ENCODE results near the gene RNGTT.

Gene RNGTT

DNA sequence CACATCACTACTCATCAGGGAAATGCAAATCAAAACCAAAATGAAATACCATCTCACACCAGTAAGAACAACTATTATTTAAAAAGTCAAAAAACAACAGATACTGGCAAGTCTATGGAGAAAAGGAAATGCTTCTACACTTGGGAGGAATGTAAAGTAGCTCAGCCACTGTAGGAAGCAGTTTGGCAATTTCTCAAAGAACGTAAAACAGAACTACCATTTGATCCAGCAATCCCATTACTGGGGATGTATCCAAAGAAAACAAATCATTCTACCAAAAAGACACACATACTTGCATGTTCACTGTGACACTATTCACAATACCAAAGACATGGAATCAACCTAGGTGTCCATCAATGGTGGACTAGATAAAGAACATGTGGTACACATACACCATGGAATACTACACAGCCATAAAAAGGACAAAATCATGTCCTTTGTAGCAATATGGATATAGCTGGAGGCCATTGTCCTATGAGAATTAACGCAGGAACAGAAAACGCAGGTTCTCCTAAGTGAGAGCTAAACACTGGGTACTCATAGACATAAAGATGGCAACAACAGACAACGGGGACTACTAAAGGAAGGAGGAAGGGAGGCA is 260.4 kb downstream of the RNGTT start:
- DNase-seq: no peak
- in situ Hi-C loops (cut with MboI; ENCODE audit: low pct_unique_long_range_greater_than_20kb, low sequenced_read_pairs): no loop called here

DNA sequence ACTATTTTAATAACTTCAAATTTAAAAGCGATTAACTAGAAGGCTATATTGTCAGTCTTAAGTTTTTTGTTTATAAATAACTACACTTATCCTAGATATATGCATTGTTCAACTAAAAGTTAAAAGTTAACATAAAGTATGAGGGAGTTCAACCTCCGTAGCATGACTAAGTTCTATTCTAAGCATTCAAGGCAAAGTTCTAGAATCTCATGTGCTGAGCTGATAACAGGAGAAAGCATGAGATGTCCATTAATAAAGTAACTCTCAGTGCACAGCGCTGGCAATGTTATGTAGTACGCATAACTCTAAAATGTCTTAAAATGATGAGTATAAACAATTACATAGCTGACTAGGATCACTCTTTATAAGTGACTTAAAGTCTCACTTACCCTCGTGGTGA is 264.8 kb downstream of the RNGTT start:
- in situ Hi-C loops (cut with MboI; ENCODE audit: low pct_unique_long_range_greater_than_20kb, low sequenced_read_pairs): no loop called here
- DNase-seq: no peak

DNA sequence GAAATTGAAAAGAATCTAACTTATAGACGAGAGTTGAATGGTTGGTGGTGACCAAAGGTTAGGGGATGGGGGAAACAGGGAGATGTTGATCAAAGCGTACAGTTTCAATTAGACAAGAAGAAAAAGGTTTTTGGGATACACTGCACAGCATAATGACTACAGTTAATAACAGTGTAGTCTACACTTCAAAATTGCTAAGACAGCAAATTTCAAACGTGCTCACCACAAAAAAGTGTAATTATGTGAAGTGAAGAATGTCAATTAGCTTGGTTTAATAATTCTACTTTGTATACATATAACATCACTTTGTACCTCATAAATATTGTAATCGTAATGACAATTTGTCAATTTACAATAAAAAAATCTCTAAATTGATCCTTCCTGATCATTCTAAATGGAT is 267.5 kb downstream of the RNGTT start:
- DNase-seq: no peak
- in situ Hi-C loops (cut with MboI; ENCODE audit: low pct_unique_long_range_greater_than_20kb, low sequenced_read_pairs): no loop called here

DNA sequence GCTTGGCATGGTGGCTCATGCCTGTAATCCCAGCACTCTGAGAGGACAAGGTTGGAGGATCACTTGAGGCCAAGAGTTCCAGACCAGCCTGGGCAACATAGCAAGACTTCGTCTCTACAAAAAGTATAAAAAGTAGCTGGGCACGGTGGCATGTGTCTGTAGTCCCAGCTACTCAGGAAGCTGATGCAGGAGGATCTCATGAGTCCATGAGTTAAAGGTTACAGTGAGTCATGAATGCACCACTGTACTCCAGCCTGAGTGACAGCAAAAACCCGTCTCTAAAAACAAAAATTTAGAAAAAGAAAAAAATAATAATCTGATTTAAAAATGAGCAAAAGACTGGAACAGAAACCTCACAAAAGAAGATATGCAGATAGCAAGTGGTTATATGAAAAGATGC is 279.7 kb downstream of the RNGTT start:
- DNase-seq: no peak
- in situ Hi-C loops (cut with MboI; ENCODE audit: low pct_unique_long_range_greater_than_20kb, low sequenced_read_pairs): no loop called here

DNA sequence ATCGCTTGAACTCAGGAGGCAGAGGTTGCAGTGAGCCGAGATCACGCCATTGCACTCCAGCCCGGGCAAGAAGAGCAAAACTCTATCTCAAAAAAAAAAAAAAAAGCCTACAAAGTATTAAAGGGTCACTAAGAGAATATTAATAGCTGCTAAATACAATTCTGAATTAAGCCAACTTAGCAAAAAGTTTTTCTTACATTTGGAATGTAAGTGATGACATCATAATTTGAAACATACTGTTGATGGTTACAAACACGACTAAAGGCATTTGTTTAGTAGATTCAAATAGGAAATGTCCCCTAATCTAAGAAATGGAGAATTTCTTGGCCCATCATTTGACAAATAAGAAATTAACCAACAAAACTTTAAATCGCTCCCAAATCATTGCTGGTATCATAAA is 282.8 kb downstream of the RNGTT start:
- in situ Hi-C loops (cut with MboI; ENCODE audit: low pct_unique_long_range_greater_than_20kb, low sequenced_read_pairs): no loop called here

DNA sequence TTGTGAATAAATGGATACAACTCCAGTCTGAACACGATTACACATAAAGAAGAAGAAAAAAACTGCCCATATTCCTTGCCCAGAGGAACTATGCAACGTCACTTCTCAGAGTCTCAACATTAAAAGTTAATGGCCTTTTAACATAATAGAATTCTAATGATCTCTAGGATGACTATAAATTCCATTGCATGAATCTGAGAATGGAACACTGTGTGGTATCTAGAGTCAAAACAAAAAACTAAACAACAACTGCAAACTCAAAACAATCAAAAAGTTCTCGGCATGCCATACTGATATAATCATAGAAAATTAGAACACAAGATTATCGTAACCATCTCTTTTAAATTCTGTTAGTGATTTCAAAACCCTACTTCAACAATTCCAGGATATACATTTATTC is 283.6 kb downstream of the RNGTT start:
- no peak for DNase-seq
- in situ Hi-C loops (cut with MboI; ENCODE audit: low pct_unique_long_range_greater_than_20kb, low sequenced_read_pairs): no loop called here

More for the DNA sequence above, 282.8 kb downstream of the RNGTT start:
- DNase-seq: no peak

DNA sequence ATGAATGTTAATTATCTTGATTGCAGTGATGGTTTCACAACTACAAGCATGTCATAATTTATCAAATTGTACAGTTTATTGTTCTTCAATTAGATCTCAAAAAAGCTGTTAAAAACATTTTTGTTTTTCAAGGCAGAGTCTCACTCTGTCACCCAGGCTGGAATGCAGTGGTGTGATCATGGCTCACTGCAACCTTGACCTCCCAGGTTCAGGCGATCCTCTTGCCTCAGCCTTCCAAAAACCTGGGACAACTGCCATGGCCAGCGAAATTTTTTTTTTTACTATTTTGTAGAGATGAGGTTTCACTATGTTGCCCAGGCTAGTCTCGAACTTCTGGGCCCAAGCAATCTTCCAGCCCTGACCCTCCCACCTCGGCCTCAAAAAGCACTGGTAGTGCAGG is 286.1 kb downstream of the RNGTT start:
- in situ Hi-C loops (cut with MboI; ENCODE audit: low pct_unique_long_range_greater_than_20kb, low sequenced_read_pairs): no loop called here
- DNase-seq: no peak

DNA sequence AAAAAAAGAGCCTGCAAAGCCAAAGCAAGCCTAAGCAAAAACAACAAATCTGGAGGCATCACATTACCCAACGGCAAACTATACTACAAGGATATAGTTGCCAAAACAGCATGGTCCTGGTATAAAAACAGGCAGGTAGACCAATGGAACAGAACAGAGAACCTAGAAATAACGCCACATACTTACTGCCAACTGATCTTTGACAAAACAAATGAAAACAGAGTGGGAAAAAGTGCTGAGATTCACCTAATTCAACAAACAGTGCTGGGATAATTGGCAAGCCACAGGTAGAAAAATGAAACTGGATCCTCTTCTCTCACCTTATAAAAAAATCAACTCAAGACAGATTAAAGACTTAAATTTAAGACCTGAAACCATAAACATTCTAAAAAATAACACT is 291.8 kb downstream of the RNGTT start:
- in situ Hi-C loops (cut with MboI; ENCODE audit: low pct_unique_long_range_greater_than_20kb, low sequenced_read_pairs): no loop called here

DNA sequence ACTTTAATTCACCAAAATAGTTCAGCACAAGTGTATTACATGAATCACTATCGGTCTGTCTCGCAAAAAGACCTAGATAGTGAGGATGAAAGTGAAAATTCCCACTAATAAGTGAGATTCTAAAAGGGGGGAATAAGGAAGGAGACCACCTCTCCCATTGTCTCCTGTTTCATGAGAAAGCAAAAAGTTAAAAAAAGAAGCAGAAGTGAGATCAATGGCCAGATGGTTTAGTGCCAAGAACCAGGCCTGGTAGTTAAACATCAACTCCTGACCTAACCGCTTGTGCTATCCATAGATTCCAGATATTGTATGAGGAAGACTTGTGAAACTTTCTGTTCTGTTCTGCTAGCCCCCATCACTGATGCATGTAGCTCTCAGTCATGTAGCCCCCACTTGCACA is 293.0 kb downstream of the RNGTT start:
- DNase-seq: peak; percentile 4
- in situ Hi-C loops (cut with MboI; ENCODE audit: low pct_unique_long_range_greater_than_20kb, low sequenced_read_pairs): no loop called here

More for the DNA sequence above, 291.8 kb downstream of the RNGTT start:
- no peak for DNase-seq

DNA sequence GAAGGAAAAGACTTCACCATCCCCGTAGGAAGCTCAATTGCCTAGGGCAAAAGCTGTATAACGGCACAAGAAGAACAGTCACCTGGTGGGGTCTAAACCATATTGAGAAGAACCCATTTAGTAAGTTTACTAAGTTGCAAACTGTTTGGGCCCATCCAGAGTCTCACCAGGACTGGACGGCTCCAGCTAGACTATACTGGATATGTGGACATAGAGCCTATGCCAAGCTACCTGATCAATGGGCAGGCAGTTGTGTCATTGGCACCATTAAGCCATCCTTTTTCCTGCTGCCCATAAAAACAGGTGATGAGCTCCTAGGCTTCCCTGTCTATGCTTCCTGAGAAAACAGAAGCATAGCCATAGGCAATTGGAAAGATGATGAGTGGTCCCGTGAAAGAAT is 293.9 kb downstream of the RNGTT start:
- in situ Hi-C loops (cut with MboI; ENCODE audit: low pct_unique_long_range_greater_than_20kb, low sequenced_read_pairs): no loop called here

DNA sequence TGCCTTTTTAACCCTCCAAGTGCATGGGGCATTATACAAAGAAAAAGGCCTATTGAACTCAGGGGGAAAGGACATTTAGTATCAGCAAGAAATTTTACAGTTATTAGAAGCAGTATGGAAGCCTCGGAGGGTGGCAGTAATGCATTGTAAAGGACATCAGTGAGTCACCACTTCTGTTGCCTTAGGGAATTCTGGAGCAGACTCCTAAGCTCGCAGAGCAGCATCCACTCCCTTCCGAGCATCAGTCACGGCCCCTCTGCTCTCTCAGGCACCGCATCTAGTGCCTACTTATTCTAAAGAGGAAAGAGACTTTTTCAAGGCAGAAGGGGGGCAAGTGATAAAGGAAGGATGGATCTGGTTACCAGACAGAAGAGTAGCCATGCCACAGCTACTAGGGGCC is 296.5 kb downstream of the RNGTT start:
- DNase-seq: no peak
- in situ Hi-C loops (cut with MboI; ENCODE audit: low pct_unique_long_range_greater_than_20kb, low sequenced_read_pairs): no loop called here

More for the DNA sequence above, 293.9 kb downstream of the RNGTT start:
- DNase-seq: no peak

DNA sequence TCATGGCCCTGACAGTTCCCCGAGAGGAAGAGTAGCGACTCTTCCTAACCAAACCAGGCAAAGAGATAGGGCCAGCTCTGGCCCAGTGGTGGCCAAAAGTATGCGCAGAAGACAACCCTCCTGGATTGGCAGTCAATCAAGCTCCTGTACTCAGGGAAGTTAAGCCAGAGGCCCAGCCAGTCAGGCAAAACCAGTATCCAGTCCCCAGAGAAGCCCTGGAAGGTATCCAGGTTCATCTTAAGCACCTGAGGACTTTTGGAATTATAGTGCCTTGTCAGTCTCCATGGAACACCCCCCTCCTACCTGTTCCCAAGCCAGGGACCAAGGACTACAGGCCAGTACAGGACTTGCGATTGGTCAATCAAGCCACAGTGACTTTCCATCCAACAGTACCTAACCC is 298.3 kb downstream of the RNGTT start:
- DNase-seq: no peak
- in situ Hi-C loops (cut with MboI; ENCODE audit: low pct_unique_long_range_greater_than_20kb, low sequenced_read_pairs): no loop called here

DNA sequence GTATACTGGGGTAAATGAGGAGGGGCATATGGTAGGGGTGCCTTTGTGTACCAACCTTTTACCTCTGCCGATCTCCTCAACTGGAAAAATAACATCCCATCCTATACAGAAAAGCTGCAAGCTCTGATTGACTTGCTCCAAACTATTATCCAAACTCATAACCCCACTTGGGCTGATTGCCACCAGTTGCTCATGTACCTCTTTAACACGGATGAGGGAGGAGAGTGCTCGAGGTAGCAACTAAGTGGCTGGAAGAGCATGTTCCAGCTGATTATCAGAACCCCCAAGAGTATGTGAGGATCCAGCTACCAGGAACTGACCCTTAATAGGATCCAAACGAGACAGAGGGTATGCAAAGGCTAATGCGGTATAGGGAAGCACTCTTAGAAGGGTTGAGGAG is 299.6 kb downstream of the RNGTT start:
- DNase-seq: no peak
- in situ Hi-C loops (cut with MboI; ENCODE audit: low pct_unique_long_range_greater_than_20kb, low sequenced_read_pairs): no loop called here

DNA sequence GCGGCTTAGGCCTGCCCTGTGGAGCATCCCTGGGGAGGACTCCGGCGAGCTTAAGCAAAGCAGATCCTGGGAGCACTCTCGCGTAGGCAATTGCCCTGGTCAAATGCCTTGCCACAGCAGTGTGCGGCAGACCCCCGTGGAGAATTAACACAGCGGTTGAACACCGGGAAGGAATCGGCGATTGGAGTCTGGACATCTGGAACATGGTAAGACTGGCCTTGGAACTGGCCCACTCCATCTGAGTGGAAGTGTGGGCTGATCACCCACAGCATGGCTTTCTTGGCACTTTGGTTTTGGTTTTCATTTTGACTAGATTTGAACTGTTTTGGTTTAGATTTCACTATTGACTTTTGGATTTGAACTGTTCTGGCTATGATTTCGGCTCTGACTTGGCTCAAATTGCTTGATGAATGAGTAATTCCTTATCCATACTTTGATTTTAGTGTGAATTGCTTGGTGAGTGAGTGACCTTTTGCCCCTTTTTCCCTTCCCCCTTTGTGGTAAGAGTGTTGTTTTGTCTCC is 300.7 kb downstream of the RNGTT start:
- DNase-seq: no peak
- in situ Hi-C loops (cut with MboI; ENCODE audit: low pct_unique_long_range_greater_than_20kb, low sequenced_read_pairs): no loop called here

DNA sequence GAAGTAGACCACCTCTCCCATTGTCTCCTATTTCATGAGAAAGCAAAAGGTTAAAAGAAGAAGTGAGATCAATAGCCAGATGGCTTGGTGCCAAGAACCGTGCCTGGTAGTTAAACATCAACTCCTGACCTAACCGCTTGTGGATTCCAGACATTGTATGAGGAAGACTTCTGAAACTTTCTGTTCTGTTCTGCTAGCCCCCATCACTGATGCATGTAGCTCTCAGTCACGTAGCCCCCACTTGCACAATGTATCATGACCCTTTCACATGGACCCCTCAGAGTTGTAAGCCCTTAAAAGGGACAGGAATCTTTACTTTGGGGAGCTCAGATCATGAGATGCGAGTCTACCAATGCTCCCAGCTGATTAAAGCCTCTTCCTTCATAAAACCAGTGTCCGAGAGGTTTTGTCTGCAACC is 301.2 kb downstream of the RNGTT start:
- in situ Hi-C loops (cut with MboI; ENCODE audit: low pct_unique_long_range_greater_than_20kb, low sequenced_read_pairs): no loop called here

DNA sequence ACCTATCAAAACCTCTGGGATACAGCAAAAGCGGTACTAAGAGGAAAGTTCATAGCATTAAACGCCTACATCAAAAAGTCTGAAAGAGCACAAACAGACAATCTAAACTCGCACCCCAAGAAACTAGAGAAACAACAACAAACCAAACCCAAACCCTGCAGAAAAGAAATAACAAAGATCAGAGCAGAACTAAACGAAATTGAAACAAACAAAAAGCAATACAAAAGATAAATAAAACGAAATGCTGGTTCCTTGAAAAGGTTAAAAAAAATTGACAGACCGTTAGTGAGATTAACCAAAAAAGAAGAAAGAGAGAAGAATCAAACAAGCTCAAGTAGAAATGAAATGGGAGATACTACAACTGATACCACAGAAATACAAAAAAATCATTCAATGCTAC is 302.3 kb downstream of the RNGTT start:
- no peak for DNase-seq
- in situ Hi-C loops (cut with MboI; ENCODE audit: low pct_unique_long_range_greater_than_20kb, low sequenced_read_pairs): no loop called here

More for the DNA sequence above, 301.2 kb downstream of the RNGTT start:
- peak; percentile 52 for DNase-seq

DNA sequence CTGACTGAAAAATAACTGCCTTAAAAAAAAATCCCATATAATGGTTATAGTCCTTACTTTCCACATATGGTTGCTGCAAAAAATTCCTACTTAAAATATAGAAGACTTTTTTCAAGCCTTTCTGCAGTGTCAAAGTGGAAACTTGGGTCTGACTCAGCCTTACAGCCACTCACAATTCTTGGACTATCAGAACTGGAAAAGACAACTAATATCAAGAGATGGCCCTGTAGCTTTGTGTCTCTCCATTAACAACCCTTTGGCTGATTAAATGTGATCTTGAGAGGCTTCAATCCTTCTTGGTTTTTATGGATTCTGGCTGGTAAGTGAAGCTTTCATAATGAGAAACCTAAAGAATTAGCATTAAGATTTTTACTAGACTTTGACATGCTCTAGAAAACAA is 307.8 kb downstream of the RNGTT start:
- in situ Hi-C loops (cut with MboI; ENCODE audit: low pct_unique_long_range_greater_than_20kb, low sequenced_read_pairs): no loop called here
- DNase-seq: no peak

DNA sequence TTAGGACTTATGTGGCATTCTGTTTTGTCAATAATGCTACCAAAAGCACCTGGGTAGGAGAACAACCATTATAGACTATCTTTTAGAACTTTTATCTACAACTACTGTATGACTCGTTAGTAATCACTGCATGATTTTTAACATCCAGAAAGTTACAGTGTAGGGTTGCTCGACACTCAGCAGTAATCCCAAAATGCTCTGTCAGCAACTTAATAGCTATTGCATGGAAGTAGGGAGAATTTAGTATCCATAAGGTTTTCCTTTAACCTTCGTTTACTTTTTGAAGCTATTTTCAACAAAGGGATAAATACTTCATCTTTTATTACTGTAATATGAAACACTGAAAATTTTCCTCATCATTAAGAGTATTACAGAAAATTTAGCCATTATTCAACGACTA is 309.5 kb downstream of the RNGTT start:
- no peak for DNase-seq
- in situ Hi-C loops (cut with MboI; ENCODE audit: low pct_unique_long_range_greater_than_20kb, low sequenced_read_pairs): no loop called here

DNA sequence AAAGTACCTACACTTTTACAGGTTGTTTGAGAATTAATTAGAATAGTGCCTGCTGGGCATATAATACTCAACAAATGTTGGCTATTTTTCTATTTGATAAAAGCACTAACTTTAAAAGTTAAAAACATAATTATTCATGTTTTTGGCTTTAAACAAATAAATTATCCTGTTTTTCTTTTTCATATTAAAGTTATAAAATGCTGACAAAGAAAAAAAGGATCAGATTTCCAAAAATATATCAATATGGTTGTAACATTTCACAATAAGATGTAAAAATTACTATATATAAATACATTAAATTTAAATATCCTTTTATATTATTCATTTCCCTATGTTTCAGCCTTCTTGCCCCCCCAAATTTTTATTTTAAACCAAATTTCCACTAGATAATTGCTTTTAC is 312.0 kb downstream of the RNGTT start:
- in situ Hi-C loops (cut with MboI; ENCODE audit: low pct_unique_long_range_greater_than_20kb, low sequenced_read_pairs): no loop called here
- DNase-seq: no peak

DNA sequence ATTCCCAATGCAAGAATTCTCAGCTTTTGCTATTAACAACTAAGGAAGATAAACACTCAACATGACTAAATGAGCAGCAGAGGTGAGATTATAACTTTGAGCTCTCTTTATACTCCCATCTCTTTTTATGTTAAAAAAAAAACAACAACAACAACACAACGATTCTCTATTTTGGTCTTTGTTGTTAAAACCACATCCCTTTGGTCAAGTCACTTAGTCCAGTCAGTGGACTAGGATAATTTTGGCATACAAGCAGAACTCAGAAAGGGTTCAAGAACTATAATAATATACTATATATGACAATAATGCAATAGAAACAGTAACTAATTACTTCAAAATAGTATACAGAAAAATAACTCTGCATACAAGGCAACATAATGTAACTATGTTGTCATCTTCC is 312.4 kb downstream of the RNGTT start:
- in situ Hi-C loops (cut with MboI; ENCODE audit: low pct_unique_long_range_greater_than_20kb, low sequenced_read_pairs): no loop called here
- DNase-seq: no peak

DNA sequence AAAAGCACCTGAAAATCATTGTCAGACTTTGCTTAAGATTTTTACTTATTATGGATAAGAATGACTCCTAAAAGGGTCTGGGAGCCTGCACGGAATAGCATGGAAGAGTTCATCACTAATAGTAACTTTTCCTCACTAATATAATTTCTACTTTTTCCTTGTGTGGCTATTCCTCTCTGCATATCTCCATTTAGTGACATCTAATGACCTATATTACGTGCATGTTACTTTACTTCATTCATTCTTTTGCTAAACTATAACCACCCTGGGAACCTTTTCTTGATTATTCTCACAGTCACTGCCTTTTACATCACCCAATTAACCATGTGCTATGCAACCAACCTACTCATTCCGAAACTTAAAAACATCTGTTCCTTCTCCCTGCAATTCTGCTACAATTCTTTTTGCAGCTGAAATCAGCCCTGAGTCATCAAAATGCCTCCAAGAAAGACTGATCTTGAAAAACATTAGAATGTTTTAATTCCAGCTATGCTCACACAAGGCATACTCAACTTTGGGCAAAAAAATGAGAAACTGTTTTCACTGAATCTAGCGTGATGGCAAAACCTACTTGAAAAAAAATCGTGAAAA is 313.3 kb downstream of the RNGTT start:
- in situ Hi-C loops (cut with MboI; ENCODE audit: low pct_unique_long_range_greater_than_20kb, low sequenced_read_pairs): no loop called here

More for the DNA sequence above, 313.3 kb downstream of the RNGTT start:
- DNase-seq: no peak

Measured in KBM-7 (cell line).